HG02571 (cell line): ENCODE results near the gene GALNT11.
"Not testable (repeated sequence)": the region's sequence is repeated elsewhere in the genome, so short reads cannot be mapped to it uniquely, and the experiment has no call there.

Experiments used
- ATAC-seq: cut with Tn5 transposase; IDR thresholded peaks from one replicate; pipeline ENCODE4 v1.9.1; 2021; ENCODE audit warnings: mild to moderate bottlenecking, moderate library complexity; ENCODE audit not compliant: unreplicated experiment

Gene GALNT11

GRCh38 chr7:152025077-152025936, at the start of gene GALNT11:
GALNT11 (plus strand) TSS chr7:152025674; CDS start chr7:152094228, 68,554 bp downstream.
- ATAC-seq = peak; percentile 97

- no peak for ATAC-seq
Observed at GRCh38 chr7:151978616-151979015, 46.9 kb upstream of the GALNT11 start.

GRCh38 chr7:151981223-151981622, 44.3 kb upstream of the GALNT11 start:
- ATAC-seq = no peak

- no peak for ATAC-seq
Observed at GRCh38 chr7:151982806-151983205, 42.7 kb upstream of the GALNT11 start.

- ATAC-seq = no peak
Observed at GRCh38 chr7:151984612-151985011, 40.9 kb upstream of the GALNT11 start.

GRCh38 chr7:151987748-151988529, 37.5 kb upstream of the GALNT11 start:
- ATAC-seq = no peak

- ATAC-seq = no peak
Observed at GRCh38 chr7:151992375-151992774, 33.1 kb upstream of the GALNT11 start.

GRCh38 chr7:151993977-151994676, 31.3 kb upstream of the GALNT11 start:
- no peak for ATAC-seq

GRCh38 chr7:151999424-152000090, 25.9 kb upstream of the GALNT11 start:
- ATAC-seq = no peak

GRCh38 chr7:152000191-152000590, 25.3 kb upstream of the GALNT11 start:
- no peak for ATAC-seq

- ATAC-seq = no peak
Observed at GRCh38 chr7:152006336-152006735, 19.1 kb upstream of the GALNT11 start.

GRCh38 chr7:152011860-152012259, 13.6 kb upstream of the GALNT11 start:
- no peak for ATAC-seq

- no peak for ATAC-seq
Observed at GRCh38 chr7:152013230-152013629, 12.2 kb upstream of the GALNT11 start.

GRCh38 chr7:152013974-152014373, 11.5 kb upstream of the GALNT11 start:
- ATAC-seq = no peak

- no peak for ATAC-seq
Observed at GRCh38 chr7:152014722-152015121, 10.8 kb upstream of the GALNT11 start.

- ATAC-seq = no peak
Observed at GRCh38 chr7:152015600-152015999, 9.9 kb upstream of the GALNT11 start.

GRCh38 chr7:152016947-152017346, 8.5 kb upstream of the GALNT11 start:
- no peak for ATAC-seq

GRCh38 chr7:152017683-152018082, 7.8 kb upstream of the GALNT11 start:
- ATAC-seq = not testable (repeated sequence)

- not testable (repeated sequence) for ATAC-seq
Observed at GRCh38 chr7:152021740-152022139, 3.7 kb upstream of the GALNT11 start.

GRCh38 chr7:152025937-152026890, 740 bp downstream of the GALNT11 start:
- no peak for ATAC-seq
